HL-60 (cell line): ENCODE results near the gene CCDC92.

ENCODE experiments used
- GABPA ChIP-seq: IDR thresholded peaks from 2 replicates; pipeline ENCODE4 v1.6.1; 2012; ENCODE audit warnings: low read depth
- POLR2AphosphoS5 ChIP-seq: IDR thresholded peaks from 2 replicates; pipeline ENCODE4 v1.6.1; 2012; ENCODE audit warnings: low read depth
- SPI1 ChIP-seq: IDR thresholded peaks from 2 replicates; pipeline ENCODE4 v1.6.1; 2012; ENCODE audit warnings: low read depth, mild to moderate bottlenecking, borderline replicate concordance
- TF ChIP-seq, protein P1 (sequence below): IDR thresholded peaks from one replicate; pipeline ENCODE4 v1.5.1; 2011; ENCODE audit warnings: low read length, control low read depth, inconsistent platforms; ENCODE audit not compliant: insufficient read depth

DNA sequence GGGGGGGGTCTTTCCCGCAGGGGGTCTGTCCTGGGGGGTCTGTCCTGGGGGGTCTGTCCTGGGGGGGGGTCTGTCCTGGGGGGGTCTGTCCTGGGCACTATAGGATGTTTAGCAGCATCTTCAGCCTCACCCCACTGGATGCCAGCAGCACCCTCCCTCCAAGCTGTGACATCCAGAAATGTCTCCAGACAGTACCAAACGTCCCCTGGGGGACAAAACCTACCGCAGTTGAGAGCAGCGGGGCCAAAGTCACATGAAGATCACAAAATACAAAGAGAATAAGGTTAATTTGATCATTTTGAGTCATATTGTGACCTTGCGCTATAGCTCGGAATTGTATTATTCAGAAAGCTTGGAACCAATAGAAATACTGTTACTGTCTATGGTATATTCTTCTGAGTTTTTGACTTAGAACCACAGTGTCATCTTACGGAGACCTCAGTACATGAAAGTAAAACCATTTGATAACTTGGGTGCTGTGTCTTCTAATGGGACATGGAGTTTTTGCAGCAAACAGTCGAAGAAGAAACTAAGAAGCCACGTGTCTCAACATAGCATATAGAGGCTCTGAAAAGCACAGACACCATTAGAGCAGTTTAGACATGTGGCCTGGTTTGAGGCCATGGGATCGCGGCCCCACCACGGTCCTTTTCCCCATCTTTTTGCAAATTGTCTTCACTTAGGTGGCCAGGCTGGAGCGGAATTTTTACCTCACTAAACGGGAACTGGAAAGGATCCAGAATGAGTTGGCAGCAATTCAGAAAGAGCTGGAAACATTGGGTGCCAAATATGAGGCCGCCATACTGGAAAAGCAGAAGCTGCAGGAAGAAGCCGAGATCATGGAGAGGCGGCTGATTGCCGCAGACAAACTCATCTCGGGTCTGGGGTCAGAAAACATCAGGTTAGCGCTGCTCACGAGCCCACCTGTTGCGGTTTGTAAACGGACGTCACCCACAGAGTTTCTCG lies 59.9 kb downstream of the CCDC92 start:
- TF ChIP-seq, protein P1, sequence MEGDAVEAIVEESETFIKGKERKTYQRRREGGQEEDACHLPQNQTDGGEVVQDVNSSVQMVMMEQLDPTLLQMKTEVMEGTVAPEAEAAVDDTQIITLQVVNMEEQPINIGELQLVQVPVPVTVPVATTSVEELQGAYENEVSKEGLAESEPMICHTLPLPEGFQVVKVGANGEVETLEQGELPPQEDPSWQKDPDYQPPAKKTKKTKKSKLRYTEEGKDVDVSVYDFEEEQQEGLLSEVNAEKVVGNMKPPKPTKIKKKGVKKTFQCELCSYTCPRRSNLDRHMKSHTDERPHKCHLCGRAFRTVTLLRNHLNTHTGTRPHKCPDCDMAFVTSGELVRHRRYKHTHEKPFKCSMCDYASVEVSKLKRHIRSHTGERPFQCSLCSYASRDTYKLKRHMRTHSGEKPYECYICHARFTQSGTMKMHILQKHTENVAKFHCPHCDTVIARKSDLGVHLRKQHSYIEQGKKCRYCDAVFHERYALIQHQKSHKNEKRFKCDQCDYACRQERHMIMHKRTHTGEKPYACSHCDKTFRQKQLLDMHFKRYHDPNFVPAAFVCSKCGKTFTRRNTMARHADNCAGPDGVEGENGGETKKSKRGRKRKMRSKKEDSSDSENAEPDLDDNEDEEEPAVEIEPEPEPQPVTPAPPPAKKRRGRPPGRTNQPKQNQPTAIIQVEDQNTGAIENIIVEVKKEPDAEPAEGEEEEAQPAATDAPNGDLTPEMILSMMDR, result no peak
- TF ChIP-seq SPI1, result no peak
- TF ChIP-seq GABPA, result no peak
- no peak for TF ChIP-seq POLR2AphosphoS5
